Measurements from ENCODE around the gene CBFB. TPM values are rescaled to one million over a fixed set of nuclear protein-coding genes. Genes with fewer than 3 reads are reported as not detected.

The CBFB gene
- total RNA-seq, 1 experiment from 2014 or later = 76.3 TPM

DNA sequence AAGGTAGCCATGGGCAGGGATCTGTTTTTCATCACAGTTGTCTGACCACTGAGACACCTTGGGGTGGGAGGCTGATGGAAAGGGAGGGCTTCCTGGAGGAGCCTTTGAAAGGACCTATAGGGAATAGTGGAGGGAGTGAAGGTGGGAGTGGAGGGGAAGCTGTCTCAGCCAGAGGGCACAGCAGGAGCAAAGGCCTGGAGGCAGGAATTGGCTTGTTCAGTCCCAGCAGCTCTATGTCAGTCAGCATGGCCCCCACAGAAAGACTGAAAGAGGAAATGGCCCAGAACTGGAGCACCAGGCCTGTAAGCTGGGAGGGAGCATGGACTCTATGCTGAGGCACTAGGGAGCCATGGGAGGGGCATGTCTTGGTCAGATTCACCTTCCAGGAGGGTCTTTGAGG is 12.8 kb upstream of the CBFB start:
- no peak for DNase-seq
- Histone ChIP-seq H4K5ac (ENCODE audit: insufficient read length, low read depth, low read length) (no peak overlapping the region), H3K56ac (ENCODE audit: insufficient read length, low read depth, low read length) (no peak overlapping the region), H3K9ac (ENCODE audit: extremely low read depth, insufficient read length, low read length) (no peak overlapping the region), H3K4me2 (ENCODE audit: insufficient read depth, insufficient read length, low read length) (no peak overlapping the region), H3K9me3 (ENCODE audit: control insufficient read depth, low read depth, low read length) (no peaks in the 10 kb centered on the region), H3K23ac (ENCODE audit: insufficient read length, low read depth, low read length) (no peak overlapping the region), H3K4me1 (ENCODE audit: insufficient read depth, low read length) (no peaks in the 10 kb centered on the region), H3K27ac (ENCODE audit: insufficient read length, low read depth, low read length) (no peak overlapping the region), H2AFZ (ENCODE audit: low read length) (no peak overlapping the region), H3K14ac (ENCODE audit: insufficient read depth, low read length) (no peak overlapping the region), H3K79me2 (ENCODE audit: insufficient read depth, low read length) (no peaks in the 10 kb centered on the region), H2BK12ac (ENCODE audit: insufficient read length, low read depth, low read length) (no peak overlapping the region), H3T11ph (ENCODE audit: low read length) (no peak overlapping the region), H3K23me2 (ENCODE audit: insufficient read length, low read depth, low read length, poor library complexity, severe bottlenecking) (peaks cover 6% of the 10 kb centered on the region), H4K8ac (replicated peaks; ENCODE audit: insufficient read length, low read depth, low read length) (no peak overlapping the region), H3K4ac (ENCODE audit: low read depth, low read length) (no peak overlapping the region), H2BK15ac (ENCODE audit: low read depth, low read length) (no peak overlapping the region), H3K79me1 (ENCODE audit: insufficient read depth, low read depth, low read length, poor library complexity, severe bottlenecking) (no peaks in the 10 kb centered on the region), H2BK5ac (ENCODE audit: insufficient read length, low read length) (no peak overlapping the region), H3K27me3 (ENCODE audit: insufficient read depth, low read length) (peaks cover 16% of the 10 kb centered on the region; the same call in 1 of the 2 replicates), H2BK20ac (ENCODE audit: low read depth, low read length, poor library complexity, severe bottlenecking) (no peak overlapping the region), H3K18ac (ENCODE audit: insufficient read length, low read depth, low read length) (no peak overlapping the region), H4K91ac (ENCODE audit: insufficient read length, low read depth, low read length) (no peak overlapping the region), H2AK5ac (ENCODE audit: insufficient read length, low read length) (no peak overlapping the region), H2BK120ac (ENCODE audit: low read depth, low read length, poor library complexity, severe bottlenecking) (no peak overlapping the region), H4K20me1 (ENCODE audit: control insufficient read depth, insufficient read depth, insufficient read length) (no peaks in the 10 kb centered on the region)
- Mint-ChIP-seq H3K9me3 (no peaks in the 10 kb centered on the region), H3K27me3 (ENCODE audit: low read depth) (peaks cover 41% of the 10 kb centered on the region), H3K4me1 (peaks cover 4 to 12% of the 10 kb centered on the region in 2 experiments; a peak in 3 of 4 replicates), H3K36me3 (ENCODE audit: insufficient read depth in 1 of 3, low read depth in 3 of 3) (no peaks in the 10 kb centered on the region), H3K4me3 (no peak overlapping the region; a peak in 1 of 5 replicates), H3K27ac (no peak overlapping the region)
- TF ChIP-seq, protein P1, sequence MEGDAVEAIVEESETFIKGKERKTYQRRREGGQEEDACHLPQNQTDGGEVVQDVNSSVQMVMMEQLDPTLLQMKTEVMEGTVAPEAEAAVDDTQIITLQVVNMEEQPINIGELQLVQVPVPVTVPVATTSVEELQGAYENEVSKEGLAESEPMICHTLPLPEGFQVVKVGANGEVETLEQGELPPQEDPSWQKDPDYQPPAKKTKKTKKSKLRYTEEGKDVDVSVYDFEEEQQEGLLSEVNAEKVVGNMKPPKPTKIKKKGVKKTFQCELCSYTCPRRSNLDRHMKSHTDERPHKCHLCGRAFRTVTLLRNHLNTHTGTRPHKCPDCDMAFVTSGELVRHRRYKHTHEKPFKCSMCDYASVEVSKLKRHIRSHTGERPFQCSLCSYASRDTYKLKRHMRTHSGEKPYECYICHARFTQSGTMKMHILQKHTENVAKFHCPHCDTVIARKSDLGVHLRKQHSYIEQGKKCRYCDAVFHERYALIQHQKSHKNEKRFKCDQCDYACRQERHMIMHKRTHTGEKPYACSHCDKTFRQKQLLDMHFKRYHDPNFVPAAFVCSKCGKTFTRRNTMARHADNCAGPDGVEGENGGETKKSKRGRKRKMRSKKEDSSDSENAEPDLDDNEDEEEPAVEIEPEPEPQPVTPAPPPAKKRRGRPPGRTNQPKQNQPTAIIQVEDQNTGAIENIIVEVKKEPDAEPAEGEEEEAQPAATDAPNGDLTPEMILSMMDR (conservative IDR thresholded peaks at IDR 0.05) = no peak
